Hematopoietic multipotent progenitor cell treated with erythropoietin and hydrocortisone succinate and interleukin-3 and kit ligand, for 8 days (in vitro differentiated cells): Measurements from ENCODE around the gene DPP9.
"Not testable (repeated sequence)": the region's sequence is repeated elsewhere in the genome, so short reads cannot be mapped to it uniquely, and the experiment has no call there.

Source experiments
- DNase-seq: peaks from one replicate; pipeline ENCODE4 v3.0.0-alpha.2; 2015

DPP9 gene

DNA sequence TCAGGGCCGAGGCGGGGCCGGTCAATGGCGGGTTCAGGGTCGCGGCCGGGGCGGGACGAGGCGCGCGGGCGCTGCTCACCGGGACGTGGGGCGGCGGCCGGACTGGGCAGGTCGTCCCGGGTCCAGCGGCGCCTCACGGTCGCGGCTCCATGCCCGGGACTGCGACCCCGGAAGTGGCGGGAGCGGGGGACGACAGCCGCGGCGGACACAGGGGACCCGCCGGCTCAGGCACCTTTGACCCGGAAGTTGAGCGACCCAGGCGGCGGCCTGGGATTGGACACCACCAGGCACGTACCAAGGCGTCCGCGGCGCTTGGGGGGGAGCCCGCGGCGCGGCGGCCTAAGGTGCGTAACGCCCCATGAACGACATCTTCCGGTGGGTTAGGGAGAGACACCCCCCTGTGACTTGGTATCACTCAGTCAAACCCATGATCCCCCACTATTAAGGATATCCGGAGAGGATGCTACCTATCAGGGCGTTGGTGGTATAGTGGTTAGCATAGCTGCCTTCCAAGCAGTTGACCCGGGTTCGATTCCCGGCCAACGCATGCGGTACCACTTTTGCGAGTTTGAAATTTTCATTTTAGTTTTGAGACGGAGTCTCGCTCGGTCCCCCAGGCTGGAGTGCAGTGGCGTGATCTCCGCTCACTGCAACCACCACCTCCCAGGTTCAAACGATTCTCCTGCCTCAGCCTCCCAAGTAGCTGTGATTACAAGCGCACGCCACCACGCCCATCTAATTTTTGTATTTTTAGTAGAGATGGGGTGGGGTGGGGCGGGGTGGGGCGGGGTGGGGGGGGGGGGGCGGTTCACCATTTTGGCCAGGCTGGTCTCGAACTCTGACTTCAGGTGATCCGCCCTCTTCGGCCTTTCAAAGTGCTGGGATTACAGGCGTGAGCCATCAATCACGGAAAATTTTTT, at the start of gene DPP9:
TSS of gene DPP9 (minus strand) at position 248 of the 920 bp plus-strand sequence. CDS start 3,936 bp downstream, outside the sequence.
- peak; percentile 98 for DNase-seq

DNA sequence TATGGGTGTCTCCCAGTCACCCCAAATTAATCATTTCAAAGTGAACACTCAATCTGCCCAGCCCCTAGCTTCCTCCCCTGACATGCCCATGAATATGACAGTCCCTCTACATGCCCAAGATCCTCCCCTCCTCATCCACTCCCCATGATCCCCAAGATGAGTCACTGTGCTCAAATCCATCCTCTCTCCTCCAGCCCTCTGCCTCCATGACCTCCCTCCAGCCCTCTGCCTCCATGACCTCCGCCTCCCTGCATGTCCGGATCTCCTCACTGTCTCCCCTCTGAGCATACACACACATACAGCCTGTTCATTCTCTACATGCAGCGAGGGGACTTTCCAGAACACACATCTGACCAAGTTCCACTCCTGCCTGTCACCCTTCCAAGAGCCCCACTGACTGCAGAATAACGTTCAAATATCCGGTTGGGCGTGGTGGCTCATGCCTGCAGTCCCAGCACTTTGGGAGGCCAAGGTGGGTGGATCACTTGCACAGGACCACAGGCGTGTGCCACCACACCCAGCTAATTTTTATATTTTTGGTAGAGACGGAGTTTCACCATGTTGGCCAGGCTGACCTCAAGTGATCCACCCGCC, 49.5 kb upstream of the DPP9 start:
- DNase-seq, result no peak

DNA sequence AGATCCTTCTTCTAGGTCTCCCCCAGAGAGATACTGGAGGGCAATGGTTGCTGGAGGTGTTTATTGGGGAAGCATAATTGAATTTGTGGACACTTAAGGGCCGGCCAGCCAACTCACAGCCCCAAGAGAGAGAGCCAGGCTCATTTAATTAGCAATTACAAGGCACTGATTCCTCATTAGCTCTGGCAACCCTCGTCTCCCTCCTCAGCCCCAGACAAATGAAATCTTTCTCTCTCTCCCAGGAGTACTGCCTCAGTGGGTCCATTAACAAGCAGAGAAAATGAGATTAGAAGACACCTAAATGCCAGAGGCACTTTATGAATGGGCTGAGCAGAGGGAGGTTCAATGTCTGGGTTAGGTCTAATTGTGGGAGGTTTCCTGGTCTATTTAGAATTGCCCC, 48.9 kb upstream of the DPP9 start:
- no peak for DNase-seq

- peak; percentile 77 for DNase-seq
These were observed 45.5 kb upstream of the DPP9 start for GRCh38 chr19:4768934-4769777.

DNA sequence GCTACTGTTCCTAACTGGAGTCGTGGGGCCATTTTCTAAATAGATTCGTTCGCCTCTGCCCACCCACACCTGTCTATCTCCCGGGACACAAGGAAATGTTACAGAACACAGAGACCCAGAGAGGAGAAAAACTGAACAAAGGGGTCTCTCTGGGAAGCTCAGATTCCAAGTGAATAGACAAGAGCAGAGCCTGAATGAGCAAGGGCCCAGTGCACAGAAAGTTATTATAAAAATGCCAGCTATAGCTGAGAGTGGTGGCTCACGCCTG, 40.7 kb upstream of the DPP9 start:
- DNase-seq, result no peak

DNA sequence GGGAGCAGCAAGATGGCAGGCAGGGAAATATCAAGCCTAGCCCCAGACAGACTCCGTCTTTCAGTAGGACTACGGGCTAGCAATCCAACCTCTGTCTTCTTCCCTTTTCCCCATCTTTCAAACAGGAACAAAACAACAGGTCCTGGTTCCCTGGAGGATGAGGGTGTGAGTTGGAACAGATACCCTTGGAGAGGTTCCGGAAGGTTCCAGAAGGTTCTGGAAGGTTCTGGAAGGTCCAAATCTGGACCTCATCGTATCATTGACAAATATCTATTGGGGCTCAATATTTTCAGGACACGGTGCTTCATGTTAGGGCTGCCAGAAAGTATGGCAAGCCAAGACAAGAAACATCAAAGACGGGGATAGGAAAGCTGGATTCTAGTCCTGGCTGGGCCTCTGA, 39.4 kb upstream of the DPP9 start:
- DNase-seq, result no peak

GRCh38 chr19:4760285-4760650, 36.6 kb upstream of the DPP9 start:
- DNase-seq, result no peak

DNA sequence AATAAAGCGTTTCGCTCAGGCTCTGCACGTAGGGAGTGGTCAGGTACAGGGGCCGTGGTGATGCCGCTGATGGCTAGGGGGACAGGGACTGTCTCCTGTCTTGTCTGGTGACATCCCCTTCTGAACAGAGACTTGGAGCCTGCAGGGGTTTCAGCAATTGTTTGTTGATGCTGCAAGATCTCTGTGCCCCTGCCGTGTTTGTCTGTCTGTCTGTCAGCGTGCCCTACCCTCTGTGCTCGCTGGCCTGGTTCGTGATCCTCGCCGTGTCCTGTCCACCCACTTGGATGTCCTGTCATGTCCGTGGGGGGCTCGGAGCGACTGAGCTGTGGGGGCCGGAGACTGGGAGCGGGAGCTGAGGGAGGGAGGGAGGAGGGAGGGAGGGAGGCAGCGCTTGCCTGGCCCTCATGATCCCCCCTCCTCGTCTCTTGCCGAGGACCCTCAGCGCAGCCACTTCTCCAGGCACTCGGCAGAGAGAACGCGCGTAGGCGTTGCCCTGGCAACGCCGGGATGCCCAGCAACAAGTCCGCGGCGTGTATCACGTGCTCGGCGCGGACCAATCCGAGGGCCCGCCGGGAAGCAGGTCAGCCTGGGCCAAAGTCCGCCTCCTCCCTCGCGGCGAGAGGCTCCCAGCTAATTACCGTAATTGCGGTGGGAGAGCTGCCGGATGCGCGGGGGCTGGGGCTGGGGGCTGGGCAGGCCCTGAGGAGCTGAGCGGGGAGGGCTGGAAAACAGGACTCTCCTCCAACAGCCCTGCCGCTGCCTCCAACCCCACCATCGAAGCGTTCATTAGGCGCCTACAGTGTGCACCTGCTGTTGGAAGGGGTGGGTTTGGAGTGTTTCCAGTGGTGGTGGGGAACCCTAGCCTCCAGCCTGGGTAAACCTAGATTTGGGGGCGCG, 36.0 kb upstream of the DPP9 start:
- DNase-seq, result peak; percentile 88

DNA sequence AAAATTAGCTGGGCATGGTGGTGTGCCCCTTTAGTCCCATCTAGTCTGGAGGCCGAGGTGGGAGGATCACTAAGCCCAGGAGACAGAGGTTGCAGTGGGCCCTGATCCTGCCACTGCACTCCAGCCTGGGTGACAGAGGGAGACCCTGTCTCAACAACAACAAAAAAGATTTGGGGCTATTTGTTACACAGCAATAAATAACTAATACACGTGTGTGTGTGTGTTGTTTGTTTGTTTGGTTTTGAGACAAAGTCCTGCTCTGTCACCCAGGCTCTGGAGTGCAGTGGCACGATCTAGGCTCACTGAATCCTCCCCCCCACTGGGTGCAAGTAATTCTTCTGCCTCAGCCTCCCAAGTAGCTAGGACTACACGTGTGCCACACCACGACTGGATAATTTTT, 35.0 kb upstream of the DPP9 start:
- DNase-seq, result no peak

DNA sequence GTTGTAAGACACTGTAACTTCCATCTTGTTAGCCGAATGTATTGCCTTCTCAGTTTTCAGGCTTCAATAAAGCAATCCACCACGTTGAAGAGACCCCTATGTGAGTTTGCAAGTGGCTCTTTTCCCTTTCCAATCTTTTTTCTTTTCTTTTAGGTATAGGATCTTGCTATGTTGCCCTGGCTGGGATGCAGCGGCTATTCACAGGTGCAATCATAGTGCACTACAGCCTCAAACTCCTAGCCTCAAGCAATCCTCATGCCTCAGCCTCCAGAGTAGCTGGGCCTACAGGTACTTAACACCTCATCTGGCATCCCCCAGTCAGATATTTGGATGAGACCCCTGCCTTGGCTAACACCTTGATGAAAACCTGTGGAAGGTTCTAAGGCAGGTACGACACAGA, 34.4 kb upstream of the DPP9 start:
- DNase-seq, result no peak

GRCh38 chr19:4755459-4755858, 31.8 kb upstream of the DPP9 start:
- no peak for DNase-seq

GRCh38 chr19:4754248-4754647, 30.6 kb upstream of the DPP9 start:
- DNase-seq, result no peak

GRCh38 chr19:4749870-4750590, 26.4 kb upstream of the DPP9 start:
- no peak for DNase-seq

- no peak for DNase-seq
These were observed 24.9 kb upstream of the DPP9 start for GRCh38 chr19:4748589-4748988.

GRCh38 chr19:4748185-4748584, 24.5 kb upstream of the DPP9 start:
- no peak for DNase-seq

DNA sequence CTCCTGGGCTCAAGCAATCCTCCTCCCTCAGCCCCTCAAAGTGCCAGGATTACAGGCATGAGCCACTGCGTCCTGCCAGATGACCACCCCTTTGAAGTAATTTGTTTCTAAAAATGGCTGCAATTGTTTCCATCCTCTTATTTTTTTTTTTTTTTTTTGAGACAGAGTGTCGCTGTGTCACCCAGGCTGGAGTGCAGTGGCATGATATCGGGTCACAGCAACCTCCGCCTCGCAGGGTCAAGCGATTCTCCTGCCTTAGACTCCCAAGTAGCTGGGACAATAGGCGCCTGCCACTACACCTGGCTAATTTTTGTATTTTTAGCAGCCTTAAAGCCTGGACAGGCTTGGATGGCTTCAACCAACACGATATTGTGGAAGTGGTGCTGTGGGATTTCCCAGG, 22.3 kb upstream of the DPP9 start:
- DNase-seq, result no peak

- not testable (repeated sequence) for DNase-seq
These were observed 21.5 kb upstream of the DPP9 start for GRCh38 chr19:4745175-4745574.

DNA sequence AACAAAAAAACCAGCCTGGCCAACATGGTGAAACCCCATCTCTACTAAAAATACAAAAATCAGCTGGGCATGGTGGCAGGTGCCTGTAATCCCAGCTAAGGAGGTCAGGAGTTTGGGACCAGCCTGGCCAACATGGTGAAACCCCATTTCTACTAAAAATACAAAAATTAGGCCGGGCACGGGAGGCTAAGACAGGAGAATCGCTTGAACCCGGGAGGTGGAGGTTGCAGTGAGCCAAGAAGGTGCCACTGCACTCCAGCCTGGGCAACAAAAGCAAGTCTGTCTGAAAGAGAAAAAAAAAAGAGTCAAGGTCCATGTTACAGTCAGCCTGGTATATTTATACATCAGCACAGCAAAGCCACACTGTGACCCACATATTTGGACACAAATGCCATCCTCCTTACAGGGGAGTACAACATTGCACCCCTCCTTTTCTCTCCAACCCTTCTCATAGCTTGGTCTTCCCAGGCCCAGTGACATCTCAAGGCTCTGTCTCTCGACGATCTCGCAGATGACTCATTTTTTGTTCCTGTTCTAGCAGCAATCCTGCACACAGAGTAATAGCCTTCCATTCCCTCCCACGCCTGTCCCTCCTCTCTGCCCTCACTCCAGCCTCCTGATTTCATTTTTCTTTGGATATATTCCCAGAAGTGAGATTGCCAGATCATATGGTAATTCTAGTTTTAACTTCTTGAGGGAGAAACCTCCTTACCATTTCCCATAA, 21.0 kb upstream of the DPP9 start:
- DNase-seq, result no peak

DNA sequence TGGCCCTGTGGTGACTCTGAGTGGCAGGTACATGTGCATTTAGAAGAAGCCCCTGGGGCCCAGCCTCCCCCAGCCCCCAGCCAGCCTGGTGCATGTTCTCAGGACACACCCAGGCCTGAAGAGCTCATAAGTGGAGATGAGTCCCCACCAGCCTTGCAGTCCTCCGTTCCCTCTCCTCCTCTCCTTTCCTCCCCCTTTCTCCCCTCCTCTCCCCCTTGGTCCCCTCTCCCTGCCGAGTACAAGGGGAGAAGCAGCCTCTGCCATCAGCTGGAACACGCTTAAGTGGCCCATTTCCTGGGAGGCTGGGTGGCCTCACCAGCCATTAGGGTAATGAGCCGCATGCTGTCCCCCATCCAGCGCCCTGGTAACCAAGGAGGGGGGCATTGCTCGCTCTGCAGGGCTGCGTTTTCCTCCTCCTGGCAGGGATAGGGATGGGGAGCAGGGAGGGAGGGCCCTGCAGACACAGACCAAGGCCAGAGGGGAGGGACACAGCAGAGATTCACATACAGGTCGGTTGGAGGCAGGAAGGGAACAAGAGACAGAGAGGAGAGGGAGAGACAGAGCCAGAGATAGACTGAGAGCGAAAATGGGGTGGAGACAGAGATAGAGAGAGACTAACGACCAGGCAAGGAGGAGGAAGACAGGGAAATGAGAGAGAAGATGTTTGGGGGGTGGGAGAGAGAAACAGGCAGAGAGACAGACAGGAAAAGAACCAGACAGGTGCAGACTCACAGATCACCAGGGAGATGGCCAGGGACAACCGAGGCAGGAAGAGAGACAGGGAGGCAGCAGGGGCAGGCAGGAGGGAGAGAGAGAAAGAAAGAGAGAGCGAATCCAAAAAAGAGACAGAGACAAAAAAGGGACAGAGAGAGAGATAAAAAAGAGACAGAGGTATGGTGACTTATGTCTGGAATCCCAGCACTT, 19.3 kb upstream of the DPP9 start:
- DNase-seq, result no peak

DNA sequence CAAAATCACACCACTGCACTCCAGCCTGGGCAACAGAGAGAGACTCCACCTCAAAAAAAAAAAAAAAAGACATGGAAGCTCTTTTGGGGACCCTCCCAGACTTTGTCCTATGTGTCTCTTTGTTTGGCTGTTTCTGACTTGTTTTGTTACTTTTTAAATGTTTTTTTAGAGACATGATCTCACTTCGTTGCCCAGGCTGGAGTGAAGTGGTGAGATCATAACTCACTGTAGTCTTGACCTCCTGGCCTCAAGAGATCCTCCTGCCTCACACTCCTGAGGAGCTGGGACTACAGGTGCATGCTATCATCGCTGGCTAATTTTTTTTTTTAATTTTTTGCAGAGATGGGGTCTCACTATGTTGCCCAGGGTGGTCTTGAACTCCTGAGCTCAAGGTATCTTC, 16.4 kb upstream of the DPP9 start:
- DNase-seq, result no peak
